ENCODE data around the gene KIF3C. TPM values are rescaled to one million over a fixed set of nuclear protein-coding genes. Genes with fewer than 3 reads are reported as not detected.

KIF3C gene
- total and polyA plus RNA-seq, 2 of the 4 experiments (the other 2 are of a cell fraction): 8.3 to 15.4 TPM

- ATAC-seq (ENCODE audit: low read depth) (no peak; the same call in 1 of the 2 replicates), DNase-seq (no peak)
- H3K23ac ChIP-seq (ENCODE audit: low read depth, low read length): no peak overlapping the region
- no peak overlapping the region for H2AFZ ChIP-seq (replicated peaks; ENCODE audit: low read length, poor library complexity)
- no peaks in the 10 kb centered on the region for H3K9me3 ChIP-seq (ENCODE audit: control insufficient read depth, insufficient read depth, low read length)
- POLR2A ChIA-PET (ENCODE audit: unreplicated experiment): interaction anchor here (1.0 kb wide), 1 partner anchor 17 kb away, joined by 3 read pairs; the partner anchor contains the start of gene ASXL2
- H3K79me1 ChIP-seq (ENCODE audit: low read depth in 1 of 2, low read length in 2 of 2): no peaks in the 10 kb centered on the region
- H3K18ac ChIP-seq (ENCODE audit: low read depth, low read length): no peak overlapping the region
- H3K4me1 ChIP-seq (ENCODE audit: control insufficient read depth, insufficient read depth, low read length): peaks cover 3% of the 10 kb centered on the region; the same call in 1 of the 2 replicates
- H3K36me3 ChIP-seq (ENCODE audit: control insufficient read depth, insufficient read depth, low read length): no peaks in the 10 kb centered on the region
- H3K4me2 ChIP-seq (ENCODE audit: low read depth, low read length): no peak overlapping the region
- H3K4me3 ChIP-seq (ENCODE audit: insufficient read depth, low read depth, low read length): no peak overlapping the region
- no peak overlapping the region for H2BK120ac ChIP-seq (ENCODE audit: low read depth, low read length)
- intact Hi-C loops (cut with micrococcal nuclease) (no loop called here), in situ Hi-C loops (cut with MboI; ENCODE audit: low sequenced_read_pairs) (no loop called here), dilution Hi-C loops (cut with HindIII; ENCODE audit: low sequenced_read_pairs, unreplicated experiment) (no loop called here)
- no TSS peak for BruUV-seq (replicated peaks)
- CTCF ChIA-PET: interaction anchor here (1.0 kb wide), 1 partner anchor 9 kb away, joined by 3 read pairs; no protein-coding TSS in a partner anchor
- H2BK20ac ChIP-seq (ENCODE audit: low read depth, low read length): no peak overlapping the region
- no peak overlapping the region for H3K56ac ChIP-seq (ENCODE audit: extremely low read depth, insufficient read depth, low read length)
- H2AK5ac ChIP-seq (ENCODE audit: low read depth, low read length): no peak overlapping the region
- peaks cover 3% of the 10 kb centered on the region for H3K27me3 ChIP-seq (ENCODE audit: control insufficient read depth, insufficient read depth, low read length)
- H3K14ac ChIP-seq (replicated peaks; ENCODE audit: low read depth, low read length): no peak overlapping the region
- no peak overlapping the region for H4K5ac ChIP-seq (ENCODE audit: low read depth, low read length)
- no peak overlapping the region for H3K9ac ChIP-seq (ENCODE audit: low read depth, low read length)
- no peaks in the 10 kb centered on the region for H4K20me1 ChIP-seq (ENCODE audit: insufficient read depth, low read length)
- no peak overlapping the region for H2BK5ac ChIP-seq (ENCODE audit: low read depth, low read length, poor library complexity, severe bottlenecking)
- H3K27ac ChIP-seq (ENCODE audit: insufficient read depth, low read length): no peak overlapping the region
- no peak overlapping the region for H3K4ac ChIP-seq (ENCODE audit: low read depth, low read length)
- H2AK9ac ChIP-seq (replicated peaks; ENCODE audit: low read depth, low read length, poor library complexity): no peak overlapping the region
- H4K8ac ChIP-seq (ENCODE audit: low read depth in 2 of 2, low read length in 2 of 2): no peak overlapping the region
- TF ChIP-seq RAD21 (IDR thresholded peaks at IDR 0.05; ENCODE audit: low read length) (no peak), POLR2A (IDR thresholded peaks at IDR 0.05; ENCODE audit: low read depth, low read length) (no peak), RFX5 (IDR thresholded peaks at IDR 0.05; ENCODE audit: low read depth, low read length) (no peak), MAZ (IDR thresholded peaks at IDR 0.05; ENCODE audit: borderline replicate concordance, low read depth, low read length) (no peak)
- TF ChIP-seq, protein P1, sequence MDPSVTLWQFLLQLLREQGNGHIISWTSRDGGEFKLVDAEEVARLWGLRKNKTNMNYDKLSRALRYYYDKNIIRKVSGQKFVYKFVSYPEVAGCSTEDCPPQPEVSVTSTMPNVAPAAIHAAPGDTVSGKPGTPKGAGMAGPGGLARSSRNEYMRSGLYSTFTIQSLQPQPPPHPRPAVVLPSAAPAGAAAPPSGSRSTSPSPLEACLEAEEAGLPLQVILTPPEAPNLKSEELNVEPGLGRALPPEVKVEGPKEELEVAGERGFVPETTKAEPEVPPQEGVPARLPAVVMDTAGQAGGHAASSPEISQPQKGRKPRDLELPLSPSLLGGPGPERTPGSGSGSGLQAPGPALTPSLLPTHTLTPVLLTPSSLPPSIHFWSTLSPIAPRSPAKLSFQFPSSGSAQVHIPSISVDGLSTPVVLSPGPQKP (IDR thresholded peaks at IDR 0.05; ENCODE audit: borderline replicate concordance, low read depth, low read length): no peak
- no peak overlapping the region for H2BK15ac ChIP-seq (ENCODE audit: low read depth, low read length)
- H3K9me1 ChIP-seq (ENCODE audit: insufficient read depth, low read length): peaks cover 4% of the 10 kb centered on the region; the same call in 1 of the 2 replicates
- no peak overlapping the region for H4K91ac ChIP-seq (ENCODE audit: insufficient read depth, low read depth, low read length)
These were observed 86.7 kb downstream of the KIF3C start for GRCh38 chr2:25895610-25896009.

All from IMR-90 (cell line).